ENCODE results near the gene S100A1.

S100A1 gene

DNA sequence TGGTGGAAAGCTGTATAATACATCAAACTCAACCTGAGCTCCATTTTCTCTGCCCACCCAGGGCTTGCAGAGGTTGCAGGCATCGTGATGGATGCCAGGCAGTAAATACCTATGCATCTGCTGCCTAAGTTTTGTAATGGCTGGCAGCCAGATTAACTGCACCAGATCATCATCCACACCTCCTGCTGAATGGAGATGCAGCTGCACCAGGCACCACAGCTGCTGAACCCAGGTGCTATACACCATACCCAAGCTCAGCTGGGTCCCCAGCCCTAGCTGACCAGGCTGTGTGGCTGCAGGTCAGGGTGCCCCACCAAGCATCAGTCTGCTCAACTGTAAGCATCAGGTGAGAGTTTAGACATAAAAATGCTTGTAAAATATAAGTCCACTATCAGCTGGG lies 23.5 kb downstream of the S100A1 start:
- POLR2A ChIA-PET: interaction anchor here (1.1 to 2.9 kb wide), 4 partner anchors 8 to 326 kb away, joined by 3 to 21 read pairs (median 4); partner anchors contain the start of genes CHTOP, JTB and S100A13
- no peak for DNase-seq (ENCODE audit: extremely low spot score)
- TF ChIP-seq FOXM1 (IDR thresholded peaks at IDR 0.05; ENCODE audit: borderline replicate concordance) (no peak), NFRKB (IDR thresholded peaks at IDR 0.05) (no peak), HDGF (IDR thresholded peaks at IDR 0.05; ENCODE audit: borderline replicate concordance) (no peak), CTBP1 (IDR thresholded peaks at IDR 0.05; ENCODE audit: borderline replicate concordance) (no peak), ZNF384 (IDR thresholded peaks at IDR 0.05) (no peak), TARDBP (IDR thresholded peaks at IDR 0.05) (no peak), FOXK2 (IDR thresholded peaks at IDR 0.05) (no peak), ELF4 (IDR thresholded peaks at IDR 0.05) (no peak), FOXA1 (IDR thresholded peaks at IDR 0.05) (no peak), SUZ12 (IDR thresholded peaks at IDR 0.05) (no peak), SP1 (IDR thresholded peaks at IDR 0.05) (no peak), L3MBTL2 (conservative IDR thresholded peaks at IDR 0.05) (no peak), LEF1 (IDR thresholded peaks at IDR 0.05; ENCODE audit: borderline replicate concordance) (no peak), ARNT (IDR thresholded peaks at IDR 0.05) (no peak), BHLHE40 (IDR thresholded peaks at IDR 0.05; ENCODE audit: borderline replicate concordance) (no peak), PKNOX1 (IDR thresholded peaks at IDR 0.05) (no peak)
- CTCF ChIA-PET: interaction anchor here (1.2 kb wide), 1 partner anchor 15 kb away, joined by 5 read pairs; no protein-coding TSS in a partner anchor

DNA sequence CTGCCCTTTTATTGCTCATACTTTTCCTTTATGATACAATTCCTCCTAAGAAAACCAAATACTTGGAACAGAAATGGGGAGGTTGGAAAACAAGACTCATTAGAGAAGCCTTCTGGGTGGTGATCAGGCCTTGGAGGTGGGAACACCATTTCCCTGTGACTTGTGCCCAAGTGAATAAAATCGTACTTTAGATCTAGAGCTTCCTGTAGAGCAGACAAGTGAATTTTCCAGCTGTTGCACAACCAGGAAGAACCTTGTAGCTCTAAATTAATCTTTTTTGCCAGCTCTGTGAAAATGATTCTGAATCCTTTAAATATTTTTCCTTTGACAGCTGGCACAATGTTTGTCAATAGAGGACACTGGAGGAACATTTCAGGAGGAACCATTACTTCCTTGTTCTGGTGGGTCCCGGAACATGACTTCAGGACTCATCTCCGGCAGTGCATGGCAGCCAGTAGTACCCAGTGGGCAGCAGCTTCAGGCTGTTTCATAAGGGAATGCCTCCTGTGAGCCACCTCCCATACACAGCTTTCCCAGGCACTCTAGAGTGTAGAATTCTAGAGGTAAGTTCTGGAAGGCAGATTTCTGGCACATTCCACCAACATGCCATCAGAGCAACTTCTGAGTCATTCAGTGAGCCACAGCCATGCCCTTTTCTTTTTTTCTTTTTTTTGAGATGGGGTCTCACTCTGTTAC lies 24.7 kb downstream of the S100A1 start:
- ChIA-PET CTCF (interaction anchor here (0.8 kb wide), 1 partner anchor 110 kb away, joined by 3 read pairs; no protein-coding TSS in a partner anchor), POLR2A (interaction anchor here (0.7 to 2.9 kb wide), 6 partner anchors 9 to 310 kb away, joined by 3 to 21 read pairs (median 3); partner anchors contain the start of genes CHTOP, INTS3, S100A1 and SLC39A1)
- no peak for TF ChIP-seq FOXK2 (IDR thresholded peaks at IDR 0.05)
- TF ChIP-seq BHLHE40 (IDR thresholded peaks at IDR 0.05; ENCODE audit: borderline replicate concordance): no peak
- no peak for TF ChIP-seq SP1 (IDR thresholded peaks at IDR 0.05)
- no peak for TF ChIP-seq PKNOX1 (IDR thresholded peaks at IDR 0.05)
- TF ChIP-seq NFRKB (IDR thresholded peaks at IDR 0.05): no peak
- no peak for TF ChIP-seq LEF1 (IDR thresholded peaks at IDR 0.05; ENCODE audit: borderline replicate concordance)
- no peak for TF ChIP-seq TARDBP (IDR thresholded peaks at IDR 0.05)
- no peak for TF ChIP-seq ARNT (IDR thresholded peaks at IDR 0.05)
- no peak for TF ChIP-seq HDGF (IDR thresholded peaks at IDR 0.05; ENCODE audit: borderline replicate concordance)
- TF ChIP-seq FOXM1 (IDR thresholded peaks at IDR 0.05; ENCODE audit: borderline replicate concordance): no peak
- TF ChIP-seq ELF4 (IDR thresholded peaks at IDR 0.05): no peak
- no peak for TF ChIP-seq FOXA1 (IDR thresholded peaks at IDR 0.05)
- DNase-seq (ENCODE audit: extremely low spot score): no peak

DNA sequence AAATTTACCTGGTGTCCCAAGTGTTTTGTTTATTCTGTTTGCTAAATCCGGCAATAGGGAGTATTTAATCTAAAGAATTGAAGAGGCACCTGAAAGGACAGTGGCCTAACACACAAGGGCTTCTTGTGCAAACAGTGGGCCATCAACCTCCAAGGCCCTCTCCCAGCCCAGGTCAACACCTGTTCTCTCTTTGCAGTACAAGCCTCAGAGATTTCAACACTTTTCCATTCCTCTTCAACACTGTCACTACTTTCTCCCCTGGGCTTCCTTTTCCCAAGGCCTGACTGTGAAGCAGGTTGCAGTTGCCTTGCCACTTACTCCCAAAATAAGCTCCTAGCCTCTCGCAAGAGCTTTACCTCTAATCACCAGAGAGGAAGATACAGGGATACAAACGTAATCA lies 27.1 kb downstream of the S100A1 start:
- CTCF ChIA-PET: no interaction called here
- TF ChIP-seq FOXA1 (IDR thresholded peaks at IDR 0.05): no peak
- TF ChIP-seq SP1 (IDR thresholded peaks at IDR 0.05): no peak
- no peak for TF ChIP-seq SUZ12 (IDR thresholded peaks at IDR 0.05)
- DNase-seq (ENCODE audit: extremely low spot score): no peak
- POLR2A ChIA-PET: interaction anchor here (1.3 to 2.4 kb wide), 2 partner anchors 9 to 21 kb away, joined by 5 to 13 read pairs; partner anchors contain the start of gene CHTOP

DNA sequence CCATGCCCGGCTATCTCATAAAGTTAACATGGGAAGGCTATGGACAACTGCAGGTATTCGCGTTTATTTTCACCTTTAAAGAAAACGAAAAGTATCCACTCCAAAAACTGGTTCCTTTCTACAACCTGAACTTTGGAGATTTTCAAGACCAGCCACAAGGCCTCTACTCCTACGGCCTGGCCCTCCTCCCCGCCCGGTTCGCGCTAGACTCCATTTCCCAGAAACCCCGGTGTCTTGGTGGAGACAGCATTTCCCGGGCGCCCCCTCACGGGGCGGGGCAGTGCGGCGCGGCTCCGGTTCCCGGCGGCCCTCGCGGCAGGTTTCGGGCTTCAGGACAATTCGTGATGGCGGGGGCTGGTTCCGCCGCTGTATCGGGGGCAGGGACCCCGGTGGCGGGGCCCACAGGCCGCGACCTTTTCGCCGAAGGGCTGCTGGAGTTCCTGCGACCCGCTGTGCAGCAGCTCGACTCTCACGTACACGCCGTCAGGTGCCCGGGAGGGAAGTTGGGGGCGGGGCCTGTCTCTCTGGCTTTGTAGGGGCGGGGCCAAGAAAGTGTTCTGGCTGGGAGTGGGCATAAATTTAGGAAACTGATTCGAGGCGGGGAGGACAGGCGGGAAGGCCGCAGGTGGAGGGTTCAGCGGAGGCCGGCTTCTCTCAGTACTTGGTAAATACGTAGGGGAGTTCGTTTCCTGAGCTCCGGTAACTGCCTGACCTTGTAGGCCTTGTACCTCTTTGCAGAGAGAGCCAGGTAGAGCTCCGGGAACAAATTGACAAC lies 30.4 kb downstream of the S100A1 start, which contains the start of gene SNAPIN:
SNAPIN (plus strand) TSS at position 304 of the 775 bp plus-strand sequence; CDS start at position 345, 41 bp downstream.
- DNase-seq (ENCODE audit: extremely low spot score): peak; percentile 93
- TF ChIP-seq FOXM1 (IDR thresholded peaks at IDR 0.05; ENCODE audit: borderline replicate concordance) (no peak), TARDBP (IDR thresholded peaks at IDR 0.05) (no peak), BHLHE40 (IDR thresholded peaks at IDR 0.05; ENCODE audit: borderline replicate concordance) (no peak), PKNOX1 (IDR thresholded peaks at IDR 0.05) (no peak), HDGF (IDR thresholded peaks at IDR 0.05; ENCODE audit: borderline replicate concordance) (0 out of 2 replicates have a peak, but pooled peaks have one; percentile 16), LEF1 (IDR thresholded peaks at IDR 0.05; ENCODE audit: borderline replicate concordance) (no peak), SP1 (IDR thresholded peaks at IDR 0.05) (no peak), ARNT (IDR thresholded peaks at IDR 0.05) (0 out of 2 replicates have a peak, but pooled peaks have one; percentile 28), ZNF384 (IDR thresholded peaks at IDR 0.05) (no peak), FOXK2 (IDR thresholded peaks at IDR 0.05) (no peak), CTBP1 (IDR thresholded peaks at IDR 0.05; ENCODE audit: borderline replicate concordance) (no peak), FOXA1 (IDR thresholded peaks at IDR 0.05) (no peak), L3MBTL2 (conservative IDR thresholded peaks at IDR 0.05) (no peak; the same call in 1 of the 2 replicates), NFRKB (IDR thresholded peaks at IDR 0.05) (no peak), SUZ12 (IDR thresholded peaks at IDR 0.05) (no peak), ELF4 (IDR thresholded peaks at IDR 0.05) (peak; percentile 23; the same call in 1 of the 2 replicates)
- ChIA-PET CTCF (interaction anchor here (1.3 kb wide), 1 partner anchor 148 kb away, joined by 5 read pairs; no protein-coding TSS in a partner anchor), POLR2A (interaction anchor here (0.8 to 4.1 kb wide), 8 partner anchors 9 to 332 kb away, joined by 3 to 41 read pairs (median 4); partner anchors contain the start of genes CHTOP, ILF2 and S100A13)

DNA sequence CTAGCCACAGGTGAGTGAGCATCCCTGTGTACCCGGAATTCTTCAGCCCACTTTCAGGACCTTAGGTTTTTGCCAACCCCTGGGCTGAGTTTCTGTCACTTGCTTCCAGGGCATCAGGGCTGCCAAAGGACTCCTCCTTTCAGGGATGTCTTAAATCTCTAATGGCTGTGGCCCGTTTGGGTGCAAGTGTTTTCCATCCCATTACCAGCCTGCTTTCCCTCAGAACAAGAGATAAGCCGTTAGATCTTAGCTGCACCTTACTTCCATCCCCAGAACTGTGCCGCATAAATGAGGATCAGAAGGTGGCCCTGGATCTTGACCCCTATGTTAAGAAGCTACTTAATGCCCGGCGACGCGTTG lies 30.9 kb downstream of the S100A1 start:
- CTCF ChIA-PET: interaction anchor here (1.3 kb wide), 1 partner anchor 149 kb away, joined by 5 read pairs; no protein-coding TSS in a partner anchor
- POLR2A ChIA-PET: interaction anchor here (0.7 to 4.1 kb wide), 8 partner anchors 9 to 331 kb away, joined by 3 to 41 read pairs (median 4); partner anchors contain the start of genes CHTOP, ILF2 and S100A13
- no peak for DNase-seq (ENCODE audit: extremely low spot score)
- TF ChIP-seq NFRKB (IDR thresholded peaks at IDR 0.05) (no peak), SUZ12 (IDR thresholded peaks at IDR 0.05) (no peak), FOXK2 (IDR thresholded peaks at IDR 0.05) (no peak)

All from HEK293T (cell line).